Stimulated activated naive B cell treated with anti-CD40 and anti-IgM and Interleukin-4, amounts not matched to agents 10 μg/mL and 1 μg/mL and 100 μg/mL, for 72 hours (primary cell): ENCODE results near the gene MOSPD2.

Experiments
- ATAC-seq, 2 donors: fragments of 150-1000 bp; cut with Tn5 transposase; replicated peaks; 2 replicates each; pipeline ENCODE4 v1.10.0; 2021; ENCODE audit warnings: moderate library complexity in 1 of 2
- DNase-seq: peaks from one replicate; pipeline ENCODE4 v3.0.0; 2021
- H3K27ac Mint-ChIP-seq: one replicate; pipeline ENCODE4 v1.8.0; 2022; ENCODE audit warnings: mild to moderate bottlenecking, mixed read lengths
- H3K27me3 Mint-ChIP-seq, 2 donors: one replicate each; pipeline ENCODE4 v1.8.0; 2022; ENCODE audit warnings: mixed read lengths in 2 of 2
- H3K36me3 Mint-ChIP-seq, 2 donors: one replicate each; pipeline ENCODE4 v1.8.0; 2022; ENCODE audit warnings: mixed read lengths in 2 of 2, mild to moderate bottlenecking in 1 of 2
- H3K4me1 Mint-ChIP-seq, 2 donors: one replicate each; pipeline ENCODE4 v1.8.0; 2022; ENCODE audit warnings: mixed read lengths in 2 of 2, mild to moderate bottlenecking in 1 of 2
- H3K4me3 Mint-ChIP-seq, 2 donors: one replicate each; pipeline ENCODE4 v1.8.0; 2022; ENCODE audit warnings: mild to moderate bottlenecking in 2 of 2, mixed read lengths in 2 of 2, moderate library complexity in 1 of 2
- H3K9me3 Mint-ChIP-seq, 2 donors: one replicate each; pipeline ENCODE4 v1.8.0; 2022; ENCODE audit warnings: mixed read lengths in 2 of 2, mild to moderate bottlenecking in 1 of 2

The MOSPD2 gene

GRCh38 chrX:14883826-14884225 lies 10.6 kb downstream of the MOSPD2 start:
- Mint-ChIP-seq H3K27ac (no peak overlapping the region), H3K36me3 (peaks cover 4 to 7% of the 10 kb centered on the region in 2 donors), H3K4me3 (no peak overlapping the region), H3K9me3 (peaks cover 0 to 4% of the 10 kb centered on the region in 2 donors), H3K4me1 (peaks cover 3 to 9% of the 10 kb centered on the region in 2 donors), H3K27me3 (no peaks in the 10 kb centered on the region)
- no peak for DNase-seq
- no peak for ATAC-seq

DNA sequence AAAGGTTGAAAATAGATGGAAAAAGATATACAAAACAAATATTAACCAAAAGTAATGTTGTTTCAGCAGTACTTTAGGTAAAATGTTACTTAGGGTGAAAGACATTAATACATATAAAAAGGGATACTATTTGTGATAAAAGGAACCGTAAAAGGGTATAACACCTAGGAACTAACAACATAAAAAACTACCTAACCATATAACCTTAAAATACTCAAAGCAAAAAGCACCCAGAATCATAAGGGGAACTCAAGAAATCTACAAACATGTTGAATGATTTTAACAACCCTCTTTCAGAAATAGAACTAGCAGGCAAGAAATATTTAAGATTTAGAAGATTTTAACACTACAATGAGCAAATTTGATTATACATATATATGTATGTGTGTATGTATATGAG lies 11.5 kb downstream of the MOSPD2 start:
- Mint-ChIP-seq H3K4me3 (no peak overlapping the region), H3K36me3 (peaks cover 4 to 7% of the 10 kb centered on the region in 2 donors), H3K27me3 (no peaks in the 10 kb centered on the region), H3K27ac (no peak overlapping the region), H3K9me3 (peaks cover 0 to 4% of the 10 kb centered on the region in 2 donors), H3K4me1 (peaks cover 3 to 14% of the 10 kb centered on the region in 2 donors)
- no peak for DNase-seq
- peak in 1 of 2 donors; percentile 51 for ATAC-seq

DNA sequence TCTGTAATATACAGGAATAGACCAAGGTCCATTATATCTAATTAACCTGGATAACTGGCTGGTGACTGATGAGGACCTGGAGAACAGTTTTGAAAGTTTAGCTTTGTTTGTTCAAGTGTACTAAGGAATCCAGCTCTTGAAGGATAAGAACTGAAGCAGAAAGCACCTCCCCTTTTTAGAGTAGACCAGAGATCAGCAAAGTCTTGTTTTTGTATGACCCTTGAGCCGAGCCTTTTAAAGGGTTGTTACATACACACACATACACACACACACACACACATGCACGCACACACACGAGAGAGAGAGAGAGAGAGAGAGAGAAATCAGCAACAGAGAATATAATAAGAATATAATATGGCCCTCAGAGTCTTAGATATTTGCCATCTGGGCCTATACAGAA lies 13.0 kb downstream of the MOSPD2 start:
- H3K4me1 Mint-ChIP-seq: peaks cover 3 to 14% of the 10 kb centered on the region in 2 donors
- H3K27ac Mint-ChIP-seq: no peak overlapping the region
- no peaks in the 10 kb centered on the region for H3K27me3 Mint-ChIP-seq
- H3K36me3 Mint-ChIP-seq: peaks cover 4 to 7% of the 10 kb centered on the region in 2 donors
- ATAC-seq: no peak
- DNase-seq: no peak
- H3K9me3 Mint-ChIP-seq: peaks cover 0 to 4% of the 10 kb centered on the region in 2 donors
- H3K4me3 Mint-ChIP-seq: no peak overlapping the region

- H3K36me3 Mint-ChIP-seq: peaks cover 12 to 13% of the 10 kb centered on the region in 2 donors
- no peak overlapping the region for H3K4me3 Mint-ChIP-seq
- peaks cover 7 to 11% of the 10 kb centered on the region in 2 donors for H3K4me1 Mint-ChIP-seq
- ATAC-seq (peak; percentile 23 to 25), DNase-seq (no peak)
- no peaks in the 10 kb centered on the region for H3K9me3 Mint-ChIP-seq
- H3K27me3 Mint-ChIP-seq: no peaks in the 10 kb centered on the region
- H3K27ac Mint-ChIP-seq: no peak overlapping the region
Observed at GRCh38 chrX:14896273-14896672, 23.1 kb downstream of the MOSPD2 start.

- Mint-ChIP-seq H3K36me3 (peaks cover 12 to 13% of the 10 kb centered on the region in 2 donors), H3K4me3 (no peak overlapping the region), H3K27me3 (no peaks in the 10 kb centered on the region), H3K27ac (no peak overlapping the region), H3K4me1 (peaks cover 7 to 11% of the 10 kb centered on the region in 2 donors), H3K9me3 (no peaks in the 10 kb centered on the region)
- ATAC-seq (no peak), DNase-seq (no peak)
Observed at GRCh38 chrX:14897042-14897441, 23.8 kb downstream of the MOSPD2 start.

- ATAC-seq: peak; percentile 67 to 93
- peaks cover 20 to 27% of the 10 kb centered on the region in 2 donors for H3K36me3 Mint-ChIP-seq
- peaks cover 0 to 3% of the 10 kb centered on the region in 2 donors for H3K9me3 Mint-ChIP-seq
- no peak overlapping the region for H3K27ac Mint-ChIP-seq
- no peaks in the 10 kb centered on the region for H3K27me3 Mint-ChIP-seq
- peaks cover 7 to 11% of the 10 kb centered on the region in 2 donors for H3K4me1 Mint-ChIP-seq
- DNase-seq: no peak
- H3K4me3 Mint-ChIP-seq: no peak overlapping the region
Observed at GRCh38 chrX:14899607-14900006, 26.4 kb downstream of the MOSPD2 start.

- Mint-ChIP-seq H3K4me1 (no peaks in the 10 kb centered on the region), H3K36me3 (peaks cover 8 to 22% of the 10 kb centered on the region in 2 donors), H3K9me3 (peaks cover 0 to 7% of the 10 kb centered on the region in 2 donors), H3K27ac (no peak overlapping the region), H3K27me3 (no peaks in the 10 kb centered on the region), H3K4me3 (no peak overlapping the region)
- ATAC-seq (no peak), DNase-seq (no peak)
Observed at GRCh38 chrX:14902537-14902936, 29.3 kb downstream of the MOSPD2 start.

DNA sequence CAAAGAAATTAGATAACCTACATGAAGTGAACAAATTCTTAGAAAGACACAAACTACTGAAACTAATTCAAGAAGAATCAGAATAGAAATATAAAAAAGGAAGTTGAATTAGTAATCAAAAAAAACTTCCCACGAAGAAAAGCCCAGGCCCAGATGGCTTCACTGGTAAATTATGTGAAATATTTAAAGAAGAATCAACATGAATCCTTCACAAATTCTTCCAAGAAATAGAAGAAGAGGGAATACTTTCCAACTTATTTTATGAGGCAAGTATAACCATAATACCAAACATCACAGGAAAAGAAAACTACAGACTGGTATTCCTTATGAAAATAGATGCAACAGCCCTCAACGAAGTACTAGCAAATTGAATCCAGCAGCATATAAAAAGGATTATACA lies 30.7 kb downstream of the MOSPD2 start:
- DNase-seq: no peak
- ATAC-seq: no peak
- no peak overlapping the region for H3K27ac Mint-ChIP-seq
- H3K4me1 Mint-ChIP-seq: no peaks in the 10 kb centered on the region
- no peaks in the 10 kb centered on the region for H3K27me3 Mint-ChIP-seq
- peaks cover 0 to 7% of the 10 kb centered on the region in 2 donors for H3K9me3 Mint-ChIP-seq
- H3K36me3 Mint-ChIP-seq: peaks cover 8 to 24% of the 10 kb centered on the region in 2 donors
- no peak overlapping the region for H3K4me3 Mint-ChIP-seq

GRCh38 chrX:14913241-14913640 lies 40.0 kb downstream of the MOSPD2 start:
- Mint-ChIP-seq H3K4me3 (no peak overlapping the region), H3K27ac (no peak overlapping the region), H3K9me3 (no peaks in the 10 kb centered on the region), H3K27me3 (no peaks in the 10 kb centered on the region), H3K4me1 (no peaks in the 10 kb centered on the region), H3K36me3 (peaks cover 9 to 15% of the 10 kb centered on the region in 2 donors)
- ATAC-seq: no peak
- no peak for DNase-seq

- ATAC-seq: no peak
- no peaks in the 10 kb centered on the region for H3K4me1 Mint-ChIP-seq
- no peaks in the 10 kb centered on the region for H3K27me3 Mint-ChIP-seq
Observed at GRCh38 chrX:14915596-14915995, 42.4 kb downstream of the MOSPD2 start.

GRCh38 chrX:14916017-14916674 lies 42.9 kb downstream of the MOSPD2 start:
- Mint-ChIP-seq H3K4me1 (no peaks in the 10 kb centered on the region), H3K4me3 (no peak overlapping the region), H3K27ac (no peak overlapping the region), H3K36me3 (peaks cover 7 to 15% of the 10 kb centered on the region in 2 donors), H3K27me3 (no peaks in the 10 kb centered on the region), H3K9me3 (no peaks in the 10 kb centered on the region)
- no peak for ATAC-seq
- DNase-seq: no peak

More at GRCh38 chrX:14915596-14915995, 42.4 kb downstream of the MOSPD2 start:
- Mint-ChIP-seq H3K27ac (no peak overlapping the region), H3K36me3 (peaks cover 7 to 15% of the 10 kb centered on the region in 2 donors), H3K4me3 (no peak overlapping the region), H3K9me3 (no peaks in the 10 kb centered on the region)
- DNase-seq: no peak

DNA sequence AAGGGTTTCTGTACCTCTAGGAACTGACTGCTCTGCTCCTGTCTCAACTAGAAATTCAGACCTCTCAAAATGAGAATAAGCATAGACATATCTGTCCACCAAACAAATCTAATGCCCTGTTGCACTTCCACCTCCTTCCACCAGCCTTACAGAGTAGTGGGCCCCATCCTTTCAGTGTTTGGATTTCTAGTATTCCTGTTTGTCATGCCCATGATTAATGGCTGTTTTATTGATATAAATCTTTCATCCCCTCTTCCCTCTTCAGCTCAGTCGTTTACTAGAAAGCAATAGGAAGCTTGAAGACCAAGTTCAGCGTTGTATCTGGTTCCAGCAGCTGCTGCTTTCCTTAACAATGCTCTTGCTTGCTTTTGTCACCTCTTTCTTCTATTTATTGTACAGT lies 46.2 kb downstream of the MOSPD2 start:
- ATAC-seq: no peak
- Mint-ChIP-seq H3K9me3 (no peaks in the 10 kb centered on the region), H3K4me1 (peaks cover 0 to 2% of the 10 kb centered on the region in 2 donors), H3K27me3 (no peaks in the 10 kb centered on the region), H3K27ac (no peak overlapping the region), H3K36me3 (peaks cover 8 to 19% of the 10 kb centered on the region in 2 donors), H3K4me3 (no peak overlapping the region)
- DNase-seq: no peak

- Mint-ChIP-seq H3K27ac (no peak overlapping the region), H3K27me3 (no peaks in the 10 kb centered on the region), H3K36me3 (peaks cover 8 to 19% of the 10 kb centered on the region in 2 donors), H3K9me3 (no peaks in the 10 kb centered on the region), H3K4me1 (peaks cover 0 to 2% of the 10 kb centered on the region in 2 donors), H3K4me3 (no peak overlapping the region)
- DNase-seq: no peak
- no peak for ATAC-seq
Observed at GRCh38 chrX:14920196-14920595, 47.0 kb downstream of the MOSPD2 start.

DNA sequence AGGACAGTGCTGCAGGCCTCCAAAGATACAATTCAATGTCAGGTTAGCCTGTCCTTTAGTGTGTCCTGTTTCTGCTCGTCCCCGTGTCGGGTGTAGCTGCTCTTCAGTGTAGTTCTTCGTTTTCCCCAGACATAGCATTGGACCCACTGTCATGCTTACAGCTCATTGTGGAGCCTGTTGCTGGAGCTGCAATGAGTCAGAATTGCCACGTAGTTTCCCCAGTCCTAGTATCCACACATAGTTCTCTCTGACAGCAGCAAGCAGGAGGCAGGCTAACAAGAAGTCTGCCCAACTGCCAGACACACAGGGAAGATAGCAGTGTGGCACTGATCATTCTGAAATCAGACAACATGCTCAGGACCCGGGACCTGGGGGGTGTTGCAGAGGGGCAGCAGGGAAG lies 49.2 kb downstream of the MOSPD2 start:
- Mint-ChIP-seq H3K27me3 (no peaks in the 10 kb centered on the region), H3K36me3 (peaks cover 6 to 12% of the 10 kb centered on the region in 2 donors), H3K9me3 (no peaks in the 10 kb centered on the region), H3K4me3 (no peak overlapping the region), H3K27ac (no peak overlapping the region), H3K4me1 (peaks cover 0 to 2% of the 10 kb centered on the region in 2 donors)
- ATAC-seq (no peak), DNase-seq (no peak)

GRCh38 chrX:14923761-14924160 lies 50.5 kb downstream of the MOSPD2 start:
- peaks cover 0 to 4% of the 10 kb centered on the region in 2 donors for H3K27me3 Mint-ChIP-seq
- H3K4me3 Mint-ChIP-seq: no peak overlapping the region
- ATAC-seq (no peak), DNase-seq (no peak)
- peaks cover 1 to 8% of the 10 kb centered on the region in 2 donors for H3K36me3 Mint-ChIP-seq
- no peak overlapping the region for H3K27ac Mint-ChIP-seq
- peaks cover 0 to 2% of the 10 kb centered on the region in 2 donors for H3K4me1 Mint-ChIP-seq
- peaks cover 0 to 3% of the 10 kb centered on the region in 2 donors for H3K9me3 Mint-ChIP-seq
